Liver (tissue), 9 donors: Measurements from ENCODE around the gene ACP1. TPM values are rescaled to one million over a fixed set of nuclear protein-coding genes. Genes with fewer than 3 reads are reported as not detected.

ENCODE experiments used
- DNase-seq: peaks from one replicate; pipeline ENCODE4 v3.0.0-alpha.2; 2017; ENCODE audit warnings: low spot score
- H3K27ac ChIP-seq, 2 donors: one replicate each; pipeline ENCODE4 v1.7.0; 2013; ENCODE audit warnings: inconsistent platforms in 2 of 2, low read length in 2 of 2, control low read depth in 1 of 2, low read depth in 1 of 2, mild to moderate bottlenecking in 1 of 2
- H3K27me3 ChIP-seq, 4 donors: one replicate each; pipeline versions ENCODE4 v1.6.1 to v1.7.0; 2013; ENCODE audit warnings: low read length in 3 of 4, inconsistent platforms in 1 of 4, mild to moderate bottlenecking in 1 of 4, moderate library complexity in 1 of 4; ENCODE audit not compliant: control insufficient read depth in 4 of 4, insufficient read depth in 4 of 4
- H3K36me3 ChIP-seq, 4 donors: one replicate each; pipeline versions ENCODE4 v1.6.1 to v1.7.0; 2013; ENCODE audit warnings: low read length in 3 of 4, mild to moderate bottlenecking in 3 of 4, low read depth in 1 of 4, moderate library complexity in 1 of 4; ENCODE audit not compliant: control insufficient read depth in 4 of 4, insufficient read depth in 3 of 4
- H3K4me1 ChIP-seq, 4 donors: one replicate each; pipeline versions ENCODE4 v1.6.1 to v1.7.0; 2013; ENCODE audit warnings: low read length in 3 of 4, mild to moderate bottlenecking in 3 of 4, moderate library complexity in 1 of 4; ENCODE audit not compliant: control insufficient read depth in 4 of 4, insufficient read depth in 4 of 4
- H3K4me3 ChIP-seq, 3 donors: one replicate each; pipeline versions ENCODE4 v1.6.1 to v1.7.0; 2013; ENCODE audit warnings: low read length in 3 of 3, control low read depth in 1 of 3, low read depth in 1 of 3, mild to moderate bottlenecking in 1 of 3
- H3K9ac ChIP-seq, 2 donors: one replicate each; pipeline ENCODE4 v1.7.0; 2013; ENCODE audit warnings: low read length in 2 of 2, mild to moderate bottlenecking in 2 of 2, moderate library complexity in 2 of 2, control low read depth in 1 of 2, low read depth in 1 of 2
- H3K9me3 ChIP-seq, 4 donors: one replicate each; pipeline versions ENCODE4 v1.6.1 to v1.7.0; 2013; ENCODE audit warnings: low read length in 3 of 4; ENCODE audit not compliant: control insufficient read depth in 4 of 4
- EGR1 ChIP-seq, 2 donors: IDR thresholded peaks; 2 replicates each; pipeline ENCODE4 v1.6.1; 2016 to 2018; ENCODE audit warnings: antibody characterized with exemption in 2 of 2, low read depth in 2 of 2
- FOXA2 ChIP-seq: IDR thresholded peaks from 2 replicates; pipeline ENCODE4 v1.6.1; 2016; ENCODE audit warnings: antibody characterized with exemption
- GABPA ChIP-seq, 2 donors: IDR thresholded peaks in 1 of 2; conservative IDR thresholded peaks in 1 of 2; 2 replicates each; pipeline ENCODE4 v1.6.1; 2016; ENCODE audit warnings: antibody characterized with exemption in 2 of 2, mild to moderate bottlenecking in 1 of 2, moderate library complexity in 1 of 2
- HNF4G ChIP-seq: IDR thresholded peaks from 2 replicates; pipeline ENCODE4 v1.6.1; 2016; ENCODE audit warnings: antibody characterized with exemption
- JUND ChIP-seq, 2 donors: IDR thresholded peaks; 2 replicates each; pipeline ENCODE4 v1.6.1; 2016; ENCODE audit warnings: antibody characterized with exemption in 2 of 2
- NR2F2 ChIP-seq: IDR thresholded peaks from 2 replicates; pipeline ENCODE4 v1.6.1; 2016; ENCODE audit warnings: antibody characterized with exemption
- RAD21 ChIP-seq, 2 donors: IDR thresholded peaks; 2 replicates each; pipeline ENCODE4 v1.6.1; 2016; ENCODE audit warnings: antibody characterized with exemption in 2 of 2, mild to moderate bottlenecking in 2 of 2
- SP1 ChIP-seq: IDR thresholded peaks from 2 replicates; pipeline ENCODE4 v1.6.1; 2018; ENCODE audit warnings: antibody characterized with exemption, mild to moderate bottlenecking
- YY1 ChIP-seq: IDR thresholded peaks from 2 replicates; pipeline ENCODE4 v1.6.1; 2016; ENCODE audit warnings: antibody characterized with exemption, mild to moderate bottlenecking
- WGBS: extraction: QIAGEN DNeasy Blood & Tissue Kit; methylation state at CpG from one replicate; pipeline ENCODE4 v1.1.7; 2013; 5-methylcytosine and 5-hydroxymethylcytosine counted together
- polyA plus RNA-seq, 2 donors: library from polyadenylated mRNA; stranded (reverse) in 1 of 2; unstranded in 1 of 2; fragments of 200-250 nt in 1 of 2; fragments of >200 nt in 1 of 2; fragmentation: Nextera tagmentation in 1 of 2; extraction: Ambion mirVana in 1 of 2; gene quantifications; one replicate each; pipeline versions ENCODE4 v1.2.1 to v1.2.3, GENCODE V29; 2013 to 2015
- total RNA-seq, 2 donors: library from RNA; depleted of rRNA; stranded (reverse); fragments of >200 nt; gene quantifications; one replicate each; pipeline ENCODE4 v1.2.3, GENCODE V29; 2014
- TF ChIP-seq, protein P1 (sequence below): IDR thresholded peaks from 2 replicates; pipeline ENCODE4 v1.6.1; 2016; ENCODE audit warnings: antibody characterized with exemption
- donor health status: healthy.
- donor health status: healthy.
- donor health status: healthy.
- donor health status: healthy.
- donor health status: healthy.

Gene ACP1
- total and polyA plus RNA-seq, 4 donors, result 59.9 to 115 (median 75.7) TPM

DNA sequence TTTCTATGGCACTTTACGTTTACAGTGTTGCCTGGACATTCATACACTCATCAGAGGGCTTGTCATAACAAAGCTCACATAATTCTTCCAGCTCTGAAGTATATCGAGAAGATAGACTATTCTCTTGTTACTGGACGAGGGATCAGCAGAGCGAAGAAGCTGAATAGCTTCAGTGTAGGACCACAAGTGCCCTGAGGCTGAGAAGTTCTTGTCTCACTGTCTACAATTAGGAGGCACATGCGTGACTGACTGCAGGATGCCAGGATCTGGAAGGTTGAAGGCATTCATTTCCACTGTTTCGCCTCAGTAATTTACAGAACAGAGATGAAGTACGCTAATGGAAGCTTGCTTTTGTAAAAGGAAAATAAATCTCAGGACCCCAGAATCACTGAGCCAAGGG lies 10.5 kb upstream of the ACP1 start:
- Histone ChIP-seq H3K4me3 (no peak overlapping the region), H3K9me3 (no peaks in the 10 kb centered on the region), H3K27ac (no peak overlapping the region), H3K36me3 (no peaks in the 10 kb centered on the region), H3K4me1 (no peaks in the 10 kb centered on the region), H3K27me3 (no peaks in the 10 kb centered on the region), H3K9ac (no peak overlapping the region)
- DNase-seq, result no peak
- 94% methylated on average over 7 of the region's 7 CpGs for WGBS
- TF ChIP-seq GABPA (IDR thresholded peaks at IDR 0.05 in 1 of 2, conservative IDR thresholded peaks at IDR 0.05 in 1 of 2), result no peak
- TF ChIP-seq HNF4G, result no peak
- TF ChIP-seq, protein P1, sequence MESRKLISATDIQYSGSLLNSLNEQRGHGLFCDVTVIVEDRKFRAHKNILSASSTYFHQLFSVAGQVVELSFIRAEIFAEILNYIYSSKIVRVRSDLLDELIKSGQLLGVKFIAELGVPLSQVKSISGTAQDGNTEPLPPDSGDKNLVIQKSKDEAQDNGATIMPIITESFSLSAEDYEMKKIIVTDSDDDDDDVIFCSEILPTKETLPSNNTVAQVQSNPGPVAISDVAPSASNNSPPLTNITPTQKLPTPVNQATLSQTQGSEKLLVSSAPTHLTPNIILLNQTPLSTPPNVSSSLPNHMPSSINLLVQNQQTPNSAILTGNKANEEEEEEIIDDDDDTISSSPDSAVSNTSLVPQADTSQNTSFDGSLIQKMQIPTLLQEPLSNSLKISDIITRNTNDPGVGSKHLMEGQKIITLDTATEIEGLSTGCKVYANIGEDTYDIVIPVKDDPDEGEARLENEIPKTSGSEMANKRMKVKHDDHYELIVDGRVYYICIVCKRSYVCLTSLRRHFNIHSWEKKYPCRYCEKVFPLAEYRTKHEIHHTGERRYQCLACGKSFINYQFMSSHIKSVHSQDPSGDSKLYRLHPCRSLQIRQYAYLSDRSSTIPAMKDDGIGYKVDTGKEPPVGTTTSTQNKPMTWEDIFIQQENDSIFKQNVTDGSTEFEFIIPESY, result no peak
- TF ChIP-seq EGR1 (IDR thresholded peaks at IDR 0.05; ENCODE audit: low read depth in 2 of 2), result no peak
- TF ChIP-seq RAD21 (IDR thresholded peaks at IDR 0.05), result no peak

DNA sequence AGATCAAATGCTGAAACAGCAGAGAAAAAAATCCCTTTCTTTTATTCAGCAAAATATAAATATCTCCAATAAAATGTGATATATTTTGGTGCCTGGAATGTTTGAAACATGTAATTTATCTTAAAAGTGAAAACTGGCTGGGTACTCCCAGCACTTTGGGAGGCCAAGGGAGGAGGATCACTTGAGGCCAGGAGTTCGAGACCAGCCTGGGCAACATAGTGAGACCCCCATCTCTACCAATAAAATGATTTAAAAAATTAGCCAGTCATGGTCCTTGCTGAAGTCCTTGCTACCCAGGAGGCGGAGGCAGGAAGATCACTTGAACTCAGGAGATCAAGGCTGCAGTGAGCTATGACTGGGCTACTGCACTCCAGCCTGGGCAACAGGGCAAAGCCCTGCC lies 9.6 kb upstream of the ACP1 start:
- H3K36me3 ChIP-seq, result no peaks in the 10 kb centered on the region
- no peak for DNase-seq
- H3K9me3 ChIP-seq, result no peaks in the 10 kb centered on the region
- H3K9ac ChIP-seq, result no peak overlapping the region
- H3K27ac ChIP-seq, result no peak overlapping the region
- no peak overlapping the region for H3K4me3 ChIP-seq
- no peaks in the 10 kb centered on the region for H3K27me3 ChIP-seq
- TF ChIP-seq, protein P1, result no peak
- no peak for TF ChIP-seq JUND (IDR thresholded peaks at IDR 0.05)
- peaks cover under 1 to 4% (median 2%) of the 10 kb centered on the region in 4 donors for H3K4me1 ChIP-seq
- 98% methylated on average over 2 of the region's 2 CpGs for WGBS

DNA sequence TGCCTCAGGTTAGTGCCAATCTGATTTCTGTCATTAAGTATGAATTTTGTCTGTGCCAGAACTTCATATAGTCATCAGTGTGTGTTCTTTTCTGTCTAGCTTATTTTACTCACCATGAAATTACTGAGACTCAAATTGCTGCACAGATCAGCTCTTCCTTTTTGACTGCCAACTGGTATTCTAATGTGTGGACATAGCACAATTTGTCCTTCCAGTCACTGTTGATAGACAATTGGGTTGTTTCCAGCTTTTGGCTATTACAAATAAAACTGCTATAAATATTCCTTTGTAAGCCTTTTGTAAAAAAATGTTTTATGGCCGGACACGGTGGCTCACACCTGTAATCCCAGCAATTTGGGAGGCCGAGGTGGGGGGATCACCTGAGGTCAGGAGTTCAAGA lies 8.7 kb upstream of the ACP1 start:
- Histone ChIP-seq H3K36me3 (no peaks in the 10 kb centered on the region), H3K9me3 (no peaks in the 10 kb centered on the region), H3K27ac (no peak overlapping the region), H3K9ac (no peak overlapping the region), H3K27me3 (no peaks in the 10 kb centered on the region), H3K4me1 (peaks cover 5 to 12% (median 9%) of the 10 kb centered on the region in 4 donors), H3K4me3 (no peak overlapping the region)
- TF ChIP-seq, protein P1, result no peak
- TF ChIP-seq YY1 (no peak), FOXA2 (no peak), GABPA (IDR thresholded peaks at IDR 0.05 in 1 of 2, conservative IDR thresholded peaks at IDR 0.05 in 1 of 2) (no peak), JUND (IDR thresholded peaks at IDR 0.05) (no peak), SP1 (no peak), NR2F2 (no peak)
- no peak for DNase-seq
- WGBS, result 54% methylated on average over 3 of the region's 3 CpGs
